ENCODE measurements around the gene LCLAT1.

DNA sequence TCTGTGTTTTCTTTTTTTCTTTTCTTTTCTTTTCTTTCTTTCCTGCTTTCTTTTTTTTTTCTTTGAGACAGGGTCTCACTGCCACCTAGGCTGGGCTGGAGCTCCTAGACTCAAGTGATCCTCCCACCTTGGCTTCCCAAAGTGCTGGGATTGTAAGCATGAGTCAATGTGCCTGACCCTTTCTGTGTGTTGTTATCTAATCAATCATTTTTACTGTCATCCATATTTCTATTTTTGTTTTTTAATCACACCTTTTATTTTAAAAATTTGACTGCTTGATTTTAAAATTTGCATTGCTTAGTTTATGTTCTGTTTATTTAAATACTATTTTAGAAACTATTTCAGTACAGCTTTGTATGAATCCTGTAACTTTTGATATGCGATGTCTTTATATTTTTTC is 19.2 kb downstream of the LCLAT1 start:
- TF ChIP-seq YY1 (IDR thresholded peaks at IDR 0.05; ENCODE audit: insufficient read depth, insufficient read length), result no peak
- no peak for TF ChIP-seq ZNF274 (IDR thresholded peaks at IDR 0.05; ENCODE audit: low read depth, low read length)
- no peak for TF ChIP-seq SUZ12 (IDR thresholded peaks at IDR 0.05; ENCODE audit: extremely low read depth, insufficient read depth, insufficient read length)
